NOMO-1 (cell line): ENCODE results near the gene TTYH2.
A peak's percentile ranks its signal among the peaks of the same experiment; 100 is the strongest.
"Not testable (repeated sequence)": the region's sequence is repeated elsewhere in the genome, so short reads cannot be mapped to it uniquely, and the experiment has no call there.

ENCODE experiments used
- DNase-seq, 2 experiments: peaks; one replicate each; lab custom pipeline; 2025; ENCODE audit not compliant: unreplicated experiment in 2 of 2; lab: John Stamatoyannopoulos, UW

TTYH2 gene, protein sequence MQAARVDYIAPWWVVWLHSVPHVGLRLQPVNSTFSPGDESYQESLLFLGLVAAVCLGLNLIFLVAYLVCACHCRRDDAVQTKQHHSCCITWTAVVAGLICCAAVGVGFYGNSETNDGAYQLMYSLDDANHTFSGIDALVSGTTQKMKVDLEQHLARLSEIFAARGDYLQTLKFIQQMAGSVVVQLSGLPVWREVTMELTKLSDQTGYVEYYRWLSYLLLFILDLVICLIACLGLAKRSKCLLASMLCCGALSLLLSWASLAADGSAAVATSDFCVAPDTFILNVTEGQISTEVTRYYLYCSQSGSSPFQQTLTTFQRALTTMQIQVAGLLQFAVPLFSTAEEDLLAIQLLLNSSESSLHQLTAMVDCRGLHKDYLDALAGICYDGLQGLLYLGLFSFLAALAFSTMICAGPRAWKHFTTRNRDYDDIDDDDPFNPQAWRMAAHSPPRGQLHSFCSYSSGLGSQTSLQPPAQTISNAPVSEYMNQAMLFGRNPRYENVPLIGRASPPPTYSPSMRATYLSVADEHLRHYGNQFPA

DNA sequence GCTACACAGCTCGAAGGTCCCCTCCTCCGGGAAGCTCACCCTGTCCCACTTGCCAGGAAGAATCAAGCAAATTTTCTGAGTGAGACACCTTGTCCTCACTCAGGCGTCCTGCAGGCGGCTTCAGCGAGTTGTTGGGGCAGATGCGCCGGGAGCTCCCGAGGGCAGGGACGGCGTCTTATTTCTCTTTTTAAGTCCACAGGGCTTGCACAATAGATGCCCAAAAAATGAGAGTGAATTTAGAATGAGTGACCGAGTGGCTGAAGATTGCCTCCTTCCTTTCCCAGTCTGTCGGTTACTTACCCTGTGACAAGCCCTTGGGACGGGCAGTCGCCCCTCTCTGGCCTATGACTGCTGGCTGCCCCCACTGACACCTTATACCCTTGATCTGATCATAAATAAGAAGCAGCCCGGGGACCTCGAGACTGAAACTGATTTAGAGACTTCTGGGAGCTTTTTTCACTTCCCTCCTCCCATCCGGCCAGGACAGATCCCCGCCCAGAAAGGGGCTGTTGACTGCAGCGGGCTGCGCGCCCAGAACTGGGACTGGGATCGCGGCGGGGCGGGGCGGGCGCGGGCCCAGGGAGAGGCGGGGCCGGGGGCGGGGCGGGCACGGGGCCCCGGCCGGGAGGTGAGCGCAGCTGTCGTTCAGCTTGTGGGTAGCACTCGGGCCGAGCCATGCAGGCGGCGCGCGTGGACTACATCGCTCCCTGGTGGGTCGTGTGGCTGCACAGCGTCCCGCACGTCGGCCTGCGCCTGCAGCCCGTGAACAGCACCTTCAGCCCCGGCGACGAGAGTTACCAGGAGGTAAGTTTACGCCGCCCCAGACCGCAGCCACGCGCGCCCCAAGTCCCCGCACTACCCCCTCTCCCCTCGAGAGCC lies at the start of gene TTYH2:
TTYH2 (plus strand) TSS at position 659 of the 879 bp plus-strand sequence; CDS start at position 676, 17 bp downstream.
- peak; percentile 90 to 91 for DNase-seq

DNA sequence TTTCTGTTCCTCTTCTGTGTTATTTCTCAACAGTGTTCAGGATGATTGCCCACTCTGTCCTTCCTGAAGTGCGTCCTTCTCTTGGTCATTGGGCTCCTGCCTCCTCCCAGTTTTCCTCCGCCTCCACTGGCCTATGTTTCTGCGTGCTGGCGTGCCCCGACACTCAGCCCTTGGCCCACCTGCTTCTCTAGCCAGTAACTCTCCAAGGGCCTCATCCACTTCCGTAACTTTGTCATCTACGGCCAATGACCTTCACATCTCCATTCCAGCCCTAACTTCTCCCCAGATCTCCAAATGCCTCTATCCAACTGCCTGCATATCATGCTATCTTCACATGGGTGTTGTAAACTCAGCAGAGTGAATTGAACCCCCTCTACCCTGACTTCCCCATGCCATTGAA lies 49.5 kb upstream of the TTYH2 start:
- DNase-seq, result no peak

DNA sequence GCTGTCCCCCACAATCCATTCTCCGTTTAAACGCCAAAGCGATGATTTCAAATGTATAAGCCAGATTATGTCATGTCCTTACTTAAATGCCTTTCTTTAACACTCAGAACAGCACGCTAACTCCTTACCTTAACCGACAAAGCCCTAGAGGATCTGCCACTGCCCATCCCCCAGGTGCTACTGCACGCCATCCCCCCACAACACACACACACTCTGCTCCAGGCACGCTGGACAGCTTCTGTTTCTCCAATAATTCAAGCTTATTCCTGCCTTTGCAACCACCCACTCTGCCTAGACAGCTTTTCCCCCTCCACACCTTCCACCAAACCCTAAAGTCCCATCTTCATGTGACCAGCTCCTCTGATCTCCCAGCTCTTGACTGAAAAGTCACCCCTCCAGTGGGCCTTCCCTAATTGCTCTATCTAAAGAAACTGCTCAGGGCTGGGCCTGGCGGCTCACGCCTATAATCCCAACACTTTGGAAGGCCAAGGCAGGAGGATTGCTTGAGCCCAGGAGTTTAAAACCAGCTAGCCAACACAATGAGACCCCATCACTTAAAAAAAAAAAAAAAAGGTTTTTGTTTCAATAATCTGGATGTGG lies 48.8 kb upstream of the TTYH2 start:
- no peak for DNase-seq

DNA sequence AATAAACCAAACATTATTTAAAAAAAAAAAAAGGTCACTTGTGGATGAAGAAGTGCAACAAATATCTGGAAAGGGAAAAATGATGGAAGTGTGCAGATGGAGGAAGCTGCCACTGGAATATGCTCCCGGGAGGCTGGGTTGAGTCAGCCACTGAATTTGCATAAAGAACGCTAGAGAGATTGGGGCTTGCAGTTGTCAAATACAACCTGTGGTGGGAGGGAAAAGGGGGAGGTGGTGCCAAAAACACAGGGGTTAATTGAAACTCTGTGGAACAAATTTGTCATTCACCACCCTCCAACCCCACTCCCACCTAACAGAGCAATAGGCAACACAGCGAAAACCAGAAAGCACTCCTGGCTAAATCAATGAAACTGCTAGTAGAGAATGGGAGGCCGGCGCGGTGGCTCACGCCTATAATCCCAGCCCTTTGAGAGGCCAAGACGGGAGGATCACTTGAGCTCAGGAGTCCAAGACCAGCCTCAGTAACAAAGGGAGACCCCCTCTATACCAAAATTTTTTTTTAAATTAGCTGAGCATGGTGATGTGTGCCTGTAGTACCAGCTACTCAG lies 47.5 kb upstream of the TTYH2 start:
- no peak for DNase-seq

DNA sequence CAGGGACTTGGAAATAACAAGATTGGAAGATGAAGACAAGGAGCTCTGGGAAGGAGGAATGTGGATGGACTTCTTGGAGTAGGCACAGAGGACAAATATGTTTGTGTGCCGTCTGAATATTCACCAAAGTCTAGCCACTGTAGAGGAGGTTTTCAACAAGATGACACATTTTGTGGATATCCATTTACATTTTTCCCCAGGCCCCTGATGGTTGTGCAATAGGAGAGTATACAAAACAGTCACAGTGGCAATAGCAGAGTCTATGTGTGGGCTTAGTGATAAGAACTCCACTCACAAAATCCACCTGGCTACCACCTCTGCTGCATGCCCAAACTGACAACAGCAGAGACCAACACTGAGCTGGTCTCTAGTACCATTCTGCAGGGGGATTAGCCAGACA lies 42.4 kb upstream of the TTYH2 start:
- DNase-seq, result no peak

DNA sequence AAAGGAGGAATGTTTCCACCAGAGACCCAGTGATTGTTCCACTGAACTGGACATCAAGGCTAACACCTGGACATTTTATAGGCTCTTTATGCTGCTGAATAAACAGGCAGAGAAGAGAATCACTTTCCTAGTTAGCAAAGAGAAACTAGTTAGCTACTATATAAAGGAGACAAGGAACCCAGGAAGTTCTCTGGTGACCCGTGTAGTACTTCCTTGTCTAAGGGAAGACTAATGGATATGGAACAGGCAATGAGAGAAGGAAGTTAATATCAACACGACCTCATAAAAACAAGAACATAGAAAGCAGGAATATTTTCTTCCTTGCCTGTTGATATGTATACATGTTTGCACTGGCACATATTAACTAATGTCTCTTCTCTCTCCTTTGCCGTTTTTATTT lies 40.7 kb upstream of the TTYH2 start:
- DNase-seq, result no peak

DNA sequence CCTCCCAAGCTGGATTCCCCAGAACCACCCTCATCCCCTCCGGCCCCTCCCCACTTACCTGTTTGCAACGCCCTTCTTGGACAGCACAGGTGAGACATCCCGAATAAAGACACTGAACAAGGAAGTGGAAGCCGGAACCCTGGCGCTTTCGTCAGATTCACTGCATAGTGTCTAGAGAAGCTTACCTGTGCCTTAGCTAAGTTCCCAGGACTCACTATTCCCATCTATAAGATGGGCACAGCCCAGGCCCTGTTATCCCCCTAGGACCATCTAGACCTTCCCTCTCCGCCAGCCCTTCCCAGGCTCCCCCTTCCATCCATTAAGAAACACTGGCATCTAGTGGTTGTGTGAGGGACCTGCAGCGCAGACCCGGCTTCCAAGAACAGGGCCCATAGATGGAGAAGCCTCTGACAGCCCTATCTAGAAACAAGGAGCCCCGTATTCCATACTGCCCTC lies 36.8 kb upstream of the TTYH2 start:
- DNase-seq, result peak in 1 of 2 experiments; percentile 41

DNA sequence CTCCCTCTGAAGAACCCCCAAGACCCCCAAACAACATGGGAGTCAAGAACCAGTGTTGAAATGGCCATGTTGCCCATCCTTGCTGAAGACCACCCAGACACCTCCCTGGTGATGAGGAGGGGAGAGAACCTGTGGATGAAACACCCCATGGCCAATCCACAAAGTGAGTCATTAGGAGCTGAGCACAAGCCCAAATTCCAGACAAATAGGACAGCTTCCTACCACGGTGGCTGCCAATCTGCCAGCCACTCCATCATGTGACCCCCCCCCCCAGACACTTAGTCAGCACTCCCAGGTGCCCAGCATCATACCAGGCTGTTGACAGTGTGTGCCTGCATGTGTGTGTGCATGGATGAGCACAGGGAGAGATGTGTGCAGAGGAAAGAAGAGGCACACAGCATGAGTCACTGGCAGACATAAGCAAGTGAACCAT lies 36.3 kb upstream of the TTYH2 start:
- DNase-seq, result no peak

DNA sequence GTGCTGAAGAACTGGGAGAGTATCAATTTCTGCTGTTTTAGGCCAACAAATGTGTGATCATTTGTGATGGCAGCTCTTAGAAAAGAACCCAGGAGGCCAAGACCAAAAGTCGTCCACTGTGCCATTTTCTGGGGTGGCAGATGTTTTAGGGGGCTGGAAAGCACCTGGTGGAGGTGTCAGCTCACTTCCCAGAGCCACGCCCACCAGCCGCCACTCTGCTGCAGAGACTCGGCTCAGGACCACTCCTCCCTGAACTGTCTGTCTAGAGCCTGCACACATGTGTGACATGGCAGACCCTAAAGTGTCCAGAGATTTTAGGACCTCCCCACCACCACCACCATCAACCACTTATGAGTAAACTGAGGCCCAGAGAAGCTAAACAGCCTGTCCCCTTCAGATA lies 33.8 kb upstream of the TTYH2 start:
- DNase-seq, result no peak

DNA sequence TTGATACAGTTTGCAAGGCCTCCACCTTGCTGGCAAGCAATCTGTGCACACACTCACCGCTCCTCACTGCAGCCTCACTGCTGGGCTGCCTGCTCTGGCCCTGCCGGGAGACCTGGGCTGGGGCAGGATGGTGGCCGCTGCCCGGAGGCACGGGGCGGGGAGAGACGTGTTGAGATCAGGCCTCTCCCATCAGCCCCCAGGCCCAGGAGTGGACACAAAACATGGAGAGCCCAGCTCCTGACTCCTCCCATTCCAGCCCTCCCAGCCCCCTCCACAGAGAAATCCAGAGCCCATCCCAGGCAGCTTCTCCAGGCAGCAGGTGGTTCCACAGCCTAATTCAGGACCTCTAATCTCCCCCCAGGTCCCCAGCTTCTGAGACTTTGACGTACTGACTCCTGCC lies 33.0 kb upstream of the TTYH2 start:
- DNase-seq, result no peak

DNA sequence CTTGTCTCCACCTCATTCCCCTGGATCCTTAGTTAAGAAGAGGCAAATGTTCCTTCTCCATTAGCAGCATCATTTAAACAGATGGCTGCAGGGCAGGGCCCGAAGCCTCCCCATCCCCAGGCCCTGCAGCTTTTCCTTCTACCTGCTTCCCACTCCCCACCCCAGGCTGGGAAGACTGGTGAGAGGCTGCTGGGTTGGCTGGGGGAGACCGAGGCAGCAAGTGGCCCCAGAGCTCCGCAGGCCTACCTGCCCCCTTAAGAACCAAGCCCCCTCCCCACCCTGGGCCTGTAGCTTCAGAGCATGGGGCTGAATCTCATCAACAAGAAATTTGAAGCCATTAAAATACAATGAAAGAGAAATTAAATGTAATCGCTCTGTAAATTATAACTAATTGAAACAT lies 32.0 kb upstream of the TTYH2 start:
- DNase-seq, result no peak

DNA sequence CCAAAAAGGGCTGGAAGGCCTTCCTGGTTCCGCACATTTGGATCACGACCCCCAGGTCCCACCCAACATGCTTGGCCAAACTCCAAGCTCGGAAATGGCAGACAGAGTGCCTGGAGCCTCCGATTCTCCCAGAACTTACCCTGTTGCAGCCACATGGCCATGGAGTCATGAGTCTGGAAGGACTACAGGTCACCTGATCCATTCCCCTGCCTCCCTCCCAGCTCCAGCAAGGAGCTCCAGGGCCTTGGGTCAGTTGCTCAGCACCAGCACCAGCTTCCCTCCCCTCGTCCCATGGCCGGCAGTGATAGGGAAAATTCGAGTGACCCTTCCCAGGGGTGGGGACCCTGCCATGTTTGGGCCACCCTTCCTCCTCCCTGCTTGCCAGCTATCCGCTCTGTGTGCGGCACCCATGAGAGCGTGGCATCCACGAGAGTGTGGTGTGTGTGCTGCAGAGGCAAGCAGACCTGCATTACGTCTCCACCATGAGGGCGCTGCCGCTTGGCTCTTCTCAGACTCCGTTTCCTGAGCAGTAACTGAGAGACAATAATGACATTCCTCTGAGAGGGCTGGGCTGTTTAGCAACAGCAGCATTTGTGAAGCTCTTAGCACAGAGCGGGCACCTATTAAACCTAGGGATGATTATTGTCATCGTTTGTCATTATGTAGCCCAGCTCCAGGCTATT lies 31.2 kb upstream of the TTYH2 start:
- DNase-seq, result no peak

DNA sequence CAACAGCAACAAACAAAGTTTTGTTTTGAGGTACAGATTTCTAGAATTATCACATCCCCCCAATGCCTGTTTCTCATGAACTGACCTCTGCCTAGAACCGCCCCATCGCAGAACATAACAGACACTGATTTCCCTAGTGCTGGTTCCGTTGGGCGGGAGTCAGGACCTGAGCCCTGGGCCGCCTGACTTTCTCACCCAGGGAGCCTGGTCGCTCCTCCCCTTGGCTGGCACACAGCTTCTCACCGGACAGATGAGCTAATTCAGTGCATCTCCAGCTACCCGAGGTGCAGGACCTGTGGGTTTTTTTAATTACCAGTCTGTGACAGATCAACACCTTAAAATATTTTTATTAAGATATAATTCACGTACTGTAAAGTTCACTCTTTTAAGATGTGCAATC lies 30.0 kb upstream of the TTYH2 start:
- DNase-seq, result no peak

DNA sequence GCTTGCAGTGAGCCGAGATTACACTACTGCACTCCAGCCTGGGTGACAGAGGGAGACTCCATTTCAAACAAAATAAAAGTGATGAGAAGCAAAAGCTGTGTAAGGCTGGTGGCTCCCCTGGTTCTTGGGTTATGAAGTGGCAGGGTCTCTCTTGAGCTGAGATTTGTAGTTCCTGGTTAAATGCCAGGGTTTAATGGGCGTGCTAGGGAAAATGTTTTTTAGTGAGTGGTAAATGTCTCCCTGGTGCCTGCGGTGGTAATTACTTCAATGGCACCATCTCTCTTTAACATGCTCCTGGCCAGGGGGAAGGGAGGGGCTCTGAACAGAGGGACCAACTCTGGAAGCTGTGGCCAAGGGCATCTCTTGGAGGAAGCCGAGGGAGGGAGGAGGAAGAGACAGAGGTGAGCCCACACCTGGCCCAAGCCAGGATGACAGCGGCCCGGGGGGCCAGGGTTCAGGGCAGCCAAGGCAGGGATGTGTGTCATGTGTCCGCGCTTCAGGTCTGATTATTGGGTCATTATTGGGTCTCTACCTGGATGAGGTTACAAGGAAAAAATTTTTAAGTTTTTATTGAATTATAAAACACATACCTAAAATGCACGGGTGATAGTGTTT lies 27.7 kb upstream of the TTYH2 start:
- no peak for DNase-seq

DNA sequence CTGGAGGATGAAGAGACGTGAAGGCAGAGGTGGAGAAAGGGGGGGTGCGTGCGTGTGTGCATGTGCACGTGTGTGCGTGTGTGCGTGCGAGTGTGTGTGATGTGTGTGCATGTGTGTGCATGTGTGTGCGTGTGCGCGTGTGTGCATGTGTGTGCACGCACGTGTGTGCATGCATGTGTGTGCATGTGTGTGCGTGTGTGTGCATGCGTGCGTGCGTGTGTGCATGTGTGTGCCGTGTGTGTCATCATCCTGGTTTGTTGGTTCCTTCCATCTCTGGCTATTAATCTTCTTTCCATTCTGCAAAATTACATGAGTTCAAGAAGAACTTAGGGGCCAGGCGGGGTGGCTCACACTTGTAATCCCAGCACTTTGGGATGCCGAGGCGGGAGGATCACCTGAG lies 26.9 kb upstream of the TTYH2 start:
- no peak for DNase-seq

DNA sequence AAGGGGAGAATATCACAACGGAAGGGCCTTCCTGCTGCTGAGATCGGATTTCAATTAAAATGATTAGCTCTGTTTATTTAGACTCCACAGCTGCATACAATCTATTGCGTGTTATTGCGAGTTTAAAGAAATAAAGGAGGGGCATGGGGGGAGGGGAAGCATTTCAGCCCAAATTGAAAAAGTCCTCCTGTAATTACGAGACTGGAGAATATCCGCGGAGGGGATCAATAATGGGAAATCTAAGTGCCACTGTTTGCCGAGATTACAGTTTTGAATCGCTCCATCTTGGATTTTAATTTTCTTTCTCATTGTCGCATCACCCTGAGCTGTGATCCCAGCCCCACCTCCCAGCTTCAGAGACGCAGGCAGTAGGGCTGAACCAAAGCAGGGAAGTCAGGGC lies 25.6 kb upstream of the TTYH2 start:
- no peak for DNase-seq

DNA sequence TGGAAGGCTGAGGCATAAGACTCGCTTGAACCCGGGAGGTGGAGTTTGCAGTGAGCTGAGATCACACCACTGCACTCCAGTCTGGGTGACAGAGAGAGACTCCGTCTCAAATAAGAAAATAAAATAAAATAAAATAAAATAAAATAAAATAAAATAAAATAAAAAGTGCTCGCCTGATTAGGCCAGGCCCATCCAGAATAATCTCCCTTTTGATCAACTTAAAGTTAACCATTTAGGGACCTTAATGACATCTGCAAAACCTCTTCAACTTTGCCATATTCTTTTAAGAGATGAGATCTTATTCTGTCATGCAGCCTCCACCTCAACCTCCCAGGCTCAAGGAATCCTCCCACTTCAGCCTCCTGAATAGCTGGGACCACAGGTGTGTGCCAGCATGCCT lies 24.7 kb upstream of the TTYH2 start:
- DNase-seq, result not testable (repeated sequence)

DNA sequence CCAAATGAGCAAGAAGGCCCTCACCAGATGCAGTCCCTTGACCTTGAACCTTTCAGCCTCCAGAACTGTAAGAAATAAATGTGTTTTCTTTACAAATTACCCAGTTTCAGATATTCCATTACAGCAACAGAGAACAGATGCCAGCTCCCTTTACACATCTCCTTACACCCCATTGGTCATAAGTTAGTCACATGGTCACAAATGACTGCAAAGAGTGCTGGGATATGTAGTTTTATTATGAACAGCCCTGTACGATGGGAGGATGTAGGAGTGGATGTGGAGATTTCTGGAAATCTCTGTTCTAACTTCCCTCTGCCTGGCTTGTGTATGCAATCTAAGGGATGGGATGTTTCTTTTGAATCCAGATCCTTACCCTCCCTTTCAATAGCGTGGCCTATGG lies 23.2 kb upstream of the TTYH2 start:
- DNase-seq, result peak in 1 of 2 experiments; percentile 33

DNA sequence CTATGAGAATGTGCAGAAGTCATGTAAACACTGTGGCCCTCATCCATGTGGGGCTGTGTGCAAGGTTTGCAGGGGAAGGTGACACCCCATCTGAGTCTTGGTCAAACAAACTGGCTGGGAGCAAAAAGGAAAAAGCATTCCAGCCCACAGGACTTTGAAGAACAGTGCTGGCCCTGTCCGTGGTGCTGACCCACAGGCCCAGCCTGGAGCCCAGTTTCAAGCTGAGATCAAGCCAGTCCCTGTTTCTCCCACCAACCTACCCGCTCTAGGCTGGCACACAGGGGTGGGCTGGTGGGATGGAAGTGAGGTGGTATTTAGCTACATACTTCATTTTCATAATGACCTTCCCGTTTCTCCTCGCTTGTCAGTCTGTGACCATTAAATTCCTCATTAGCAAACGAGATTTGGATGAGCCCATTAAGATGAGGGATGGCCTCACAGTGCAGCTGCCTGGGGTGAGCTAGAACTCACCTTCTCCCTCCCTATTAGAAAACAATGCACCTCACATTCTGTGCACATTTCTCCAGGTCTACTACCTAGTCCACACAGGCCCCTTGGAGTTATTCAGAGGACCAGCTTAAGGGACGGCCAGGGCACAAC lies 22.5 kb upstream of the TTYH2 start:
- DNase-seq, result no peak
